ENCODE data around the gene RCBTB2. TPM values are rescaled to one million over a fixed set of nuclear protein-coding genes. Genes with fewer than 3 reads are reported as not detected.

Gene RCBTB2
- total and polyA plus RNA-seq, 10 donors, result 6.7 to 19.6 (median 14.8) TPM

DNA sequence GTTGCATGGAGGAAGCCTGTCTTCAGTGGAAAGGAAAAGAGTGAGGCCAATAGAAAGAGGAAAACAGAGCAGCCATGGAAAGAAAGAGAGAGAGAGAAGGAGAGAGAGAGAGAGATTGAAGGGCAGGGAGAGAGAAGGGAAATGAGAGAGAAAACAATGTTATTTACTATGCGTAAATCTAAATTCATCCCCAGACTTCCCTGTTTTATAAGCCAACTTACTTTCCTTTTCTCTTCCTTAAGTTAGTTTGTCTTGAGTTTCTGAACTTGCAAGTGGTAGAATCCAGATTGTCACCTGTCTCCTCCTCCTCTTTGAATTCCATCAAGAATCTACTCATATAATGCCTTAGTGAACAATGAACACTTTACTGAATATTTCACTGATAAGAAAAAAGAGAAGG is 16.8 kb upstream of the RCBTB2 start:
- TF ChIP-seq, protein P1, sequence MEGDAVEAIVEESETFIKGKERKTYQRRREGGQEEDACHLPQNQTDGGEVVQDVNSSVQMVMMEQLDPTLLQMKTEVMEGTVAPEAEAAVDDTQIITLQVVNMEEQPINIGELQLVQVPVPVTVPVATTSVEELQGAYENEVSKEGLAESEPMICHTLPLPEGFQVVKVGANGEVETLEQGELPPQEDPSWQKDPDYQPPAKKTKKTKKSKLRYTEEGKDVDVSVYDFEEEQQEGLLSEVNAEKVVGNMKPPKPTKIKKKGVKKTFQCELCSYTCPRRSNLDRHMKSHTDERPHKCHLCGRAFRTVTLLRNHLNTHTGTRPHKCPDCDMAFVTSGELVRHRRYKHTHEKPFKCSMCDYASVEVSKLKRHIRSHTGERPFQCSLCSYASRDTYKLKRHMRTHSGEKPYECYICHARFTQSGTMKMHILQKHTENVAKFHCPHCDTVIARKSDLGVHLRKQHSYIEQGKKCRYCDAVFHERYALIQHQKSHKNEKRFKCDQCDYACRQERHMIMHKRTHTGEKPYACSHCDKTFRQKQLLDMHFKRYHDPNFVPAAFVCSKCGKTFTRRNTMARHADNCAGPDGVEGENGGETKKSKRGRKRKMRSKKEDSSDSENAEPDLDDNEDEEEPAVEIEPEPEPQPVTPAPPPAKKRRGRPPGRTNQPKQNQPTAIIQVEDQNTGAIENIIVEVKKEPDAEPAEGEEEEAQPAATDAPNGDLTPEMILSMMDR (IDR thresholded peaks at IDR 0.05 in 8 of 11, conservative IDR thresholded peaks at IDR 0.05 in 3 of 11), result no peak
- TF ChIP-seq POLR2A (IDR thresholded peaks at IDR 0.05), result no peak
- TF ChIP-seq POLR2AphosphoS5 (IDR thresholded peaks at IDR 0.05), result no peak
- Histone ChIP-seq H3K36me3 (peaks cover 0 to 6% (median 0%) of the 10 kb centered on the region in 6 donors), H3K9me3 (peaks cover 0 to 52% (median 29%) of the 10 kb centered on the region in 8 donors), H3K27ac (peak overlapping the region in 1 of 8 donors; percentile 15), H3K27me3 (replicated peaks in 1 of 7) (peaks cover 0 to 53% (median 0%) of the 10 kb centered on the region in 7 donors), H3K4me3 (no peak overlapping the region), H3K4me1 (no peaks in the 10 kb centered on the region)
- intact Hi-C loops (cut with DNase I; ENCODE audit: low total_unique reads), result no loop called here
- no peak for DNase-seq
- WGBS, 5 donors, result 80 to 96% (median 91%) methylated on average over 1 of the region's 1 CpG

DNA sequence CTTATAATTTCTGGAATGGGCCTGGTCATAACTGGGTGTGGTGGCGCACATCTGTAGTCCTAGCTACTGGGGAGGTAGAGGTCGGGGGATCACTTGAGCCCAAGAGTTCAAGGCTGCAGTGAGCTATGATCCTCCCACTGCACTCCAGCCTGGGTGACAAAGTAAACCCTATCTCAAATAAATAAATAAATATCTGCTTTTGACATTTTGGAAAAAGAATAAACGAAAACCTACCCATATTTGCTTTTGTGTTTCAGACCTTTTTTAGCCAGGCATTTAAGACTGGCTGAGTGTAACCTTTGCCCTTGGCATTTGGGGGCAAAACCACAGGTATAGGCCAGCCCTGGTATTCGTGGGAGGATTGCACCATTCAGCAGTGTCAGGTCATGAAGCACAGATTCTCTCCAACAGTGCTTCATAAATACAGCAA is 14.8 kb upstream of the RCBTB2 start:
- intact Hi-C loops (cut with DNase I; ENCODE audit: low total_unique reads), result no loop called here
- Histone ChIP-seq H3K27me3 (replicated peaks in 1 of 7) (peaks cover 0 to 56% (median 0%) of the 10 kb centered on the region in 7 donors), H3K27ac (no peak overlapping the region), H3K4me1 (peaks cover 0 to 8% (median 5%) of the 10 kb centered on the region in 6 donors), H3K4me3 (no peak overlapping the region), H3K36me3 (peaks cover 0 to 6% (median 0%) of the 10 kb centered on the region in 6 donors), H3K9me3 (peaks cover 0 to 32% (median 26%) of the 10 kb centered on the region in 8 donors)
- WGBS, 5 donors, result 75 to 90% (median 82%) methylated on average over 4 of the region's 4 CpGs
- DNase-seq, result no peak
- TF ChIP-seq, protein P1 (IDR thresholded peaks at IDR 0.05 in 8 of 11, conservative IDR thresholded peaks at IDR 0.05 in 3 of 11), result no peak
- TF ChIP-seq POLR2A (IDR thresholded peaks at IDR 0.05) (no peak), POLR2AphosphoS5 (IDR thresholded peaks at IDR 0.05) (no peak)

DNA sequence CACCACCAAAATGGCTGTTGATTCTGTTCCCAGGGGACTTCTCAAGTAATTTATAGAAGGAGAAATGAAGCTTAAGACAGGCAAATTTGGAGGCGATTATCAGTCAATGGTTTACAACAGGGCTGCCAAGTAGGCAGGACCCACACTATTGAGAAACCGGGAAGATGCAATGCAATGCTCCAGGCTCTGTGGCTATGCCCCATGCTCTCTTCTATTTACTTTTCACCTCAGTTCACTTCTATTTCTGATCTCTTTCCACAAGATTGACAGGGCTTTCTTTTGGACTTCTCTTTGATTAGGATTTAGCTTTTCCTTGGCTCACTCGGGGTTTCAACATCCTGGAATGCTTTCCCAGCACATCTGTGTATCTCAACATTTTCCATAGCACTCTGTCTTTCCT is 12.7 kb upstream of the RCBTB2 start:
- TF ChIP-seq, protein P1 (IDR thresholded peaks at IDR 0.05 in 8 of 11, conservative IDR thresholded peaks at IDR 0.05 in 3 of 11), result no peak
- TF ChIP-seq POLR2AphosphoS5 (IDR thresholded peaks at IDR 0.05) (no peak), POLR2A (IDR thresholded peaks at IDR 0.05) (no peak)
- Histone ChIP-seq H3K4me3 (no peak overlapping the region), H3K4me1 (peaks cover 0 to 16% (median 11%) of the 10 kb centered on the region in 6 donors), H3K27me3 (replicated peaks in 1 of 7) (peaks cover 0 to 62% (median 0%) of the 10 kb centered on the region in 7 donors), H3K36me3 (no peaks in the 10 kb centered on the region), H3K9me3 (peaks cover 0 to 12% (median 5%) of the 10 kb centered on the region in 8 donors), H3K27ac (no peak overlapping the region)
- intact Hi-C loops (cut with DNase I; ENCODE audit: low total_unique reads), result no loop called here
- WGBS, 5 donors, result 87 to 89% (median 88%) methylated on average over 3 of the region's 3 CpGs
- DNase-seq, result no peak

DNA sequence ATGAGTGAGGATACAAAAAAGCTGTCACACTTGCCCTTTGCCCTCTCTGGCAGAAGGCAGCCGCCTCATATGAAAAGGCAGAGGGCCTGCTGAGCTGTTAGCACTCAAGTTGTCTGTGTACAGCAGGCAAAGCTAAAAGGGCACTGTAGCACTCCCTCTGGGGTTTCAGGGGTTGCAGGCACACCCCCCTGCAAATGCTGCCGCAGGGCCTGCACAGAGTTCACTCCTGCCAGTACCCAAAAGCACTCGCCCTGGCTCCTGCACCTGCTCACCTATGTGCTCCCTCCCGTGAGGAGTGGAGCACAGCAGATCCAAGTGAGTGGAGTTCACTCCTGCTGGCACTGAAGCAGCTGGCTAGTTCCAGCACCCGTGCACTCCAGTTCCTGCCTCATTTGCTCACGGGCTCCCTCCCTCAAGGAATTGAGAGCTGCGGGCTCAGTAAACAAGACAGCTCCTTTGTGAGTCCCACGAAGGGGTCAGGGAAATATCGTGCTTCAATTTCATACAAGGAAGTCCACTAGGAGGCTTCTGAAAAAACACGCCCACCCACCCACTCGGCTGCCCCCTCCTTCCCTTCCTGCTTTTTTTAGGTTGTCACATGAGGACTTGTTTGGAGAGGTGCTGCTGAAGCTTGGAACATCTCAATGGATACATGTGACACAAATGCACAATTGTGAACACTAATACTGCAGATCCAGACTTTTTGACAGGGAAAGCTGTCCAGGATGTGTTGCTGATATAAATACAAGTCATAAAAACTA is 9.9 kb upstream of the RCBTB2 start:
- Histone ChIP-seq H3K36me3 (no peaks in the 10 kb centered on the region), H3K27me3 (replicated peaks in 1 of 7) (peaks cover 0 to 42% (median 0%) of the 10 kb centered on the region in 7 donors), H3K27ac (peak overlapping the region in 6 of 8 donors; percentile 28 to 61 (median 40)), H3K4me1 (peaks cover 0 to 16% (median 11%) of the 10 kb centered on the region in 6 donors), H3K4me3 (no peak overlapping the region), H3K9me3 (no peaks in the 10 kb centered on the region)
- TF ChIP-seq POLR2AphosphoS5 (IDR thresholded peaks at IDR 0.05) (peak in 1 of 3 donors; percentile 19), POLR2A (IDR thresholded peaks at IDR 0.05) (no peak)
- intact Hi-C loops (cut with DNase I; ENCODE audit: low total_unique reads), result no loop called here
- no peak for DNase-seq
- WGBS, 5 donors, result 24 to 34% (median 27%) methylated on average over 8 to 11 of the region's 11 CpGs

All from spleen (tissue), 11 donors.